SK-N-SH (cell line): Measurements from ENCODE around the gene RNF44. TPM values are rescaled to one million over a fixed set of nuclear protein-coding genes. Genes with fewer than 3 reads are reported as not detected.

Experiments
- CTCF ChIA-PET: fragments of 300-600, 350-600 bp; formaldehyde crosslinking; extraction: SDS; loops from one replicate; lab custom pipeline; 2021; lab: Yijun Ruan, JAX
- POLR2A ChIA-PET: fragments of 350-600 bp; sonication (Branson Sonifier 250); formaldehyde crosslinking; extraction: SDS; loops from one replicate; lab custom pipeline; 2020; ENCODE audit warnings: antibody characterized with exemption, inconsistent platforms; lab: Yijun Ruan, JAX
- DNase-seq: peaks from one replicate; pipeline ENCODE4 v3.0.0; 2012
- H2AFZ ChIP-seq: fragments of 200-600 bp; sonication (generic); 2 replicates; pipeline ENCODE4 v1.8.1; 2016; ENCODE audit warnings: antibody characterized with exemption, mild to moderate bottlenecking, low read depth
- H3F3A ChIP-seq: fragments of 200-600 bp; sonication (generic); replicated peaks from 2 replicates; pipeline ENCODE3; 2016; ENCODE audit warnings: antibody characterized with exemption, mild to moderate bottlenecking; ENCODE audit not compliant: insufficient read depth
- H3K27ac ChIP-seq, 2 experiments: fragments of 200-500 bp in 1 of 2; fragments of 200-600 bp in 1 of 2; sonication (Bioruptor generic) in 1 of 2; sonication (generic), shearing (Covaris generic) in 1 of 2; 2 replicates each; pipeline versions ENCODE4 v1.5.1 to v1.6.1; 2014 to 2016; ENCODE audit warnings: low read depth in 2 of 2, inconsistent platforms in 1 of 2, low read length in 1 of 2, mild to moderate bottlenecking in 1 of 2, mixed read lengths in 1 of 2
- H3K27me3 ChIP-seq: fragments of 200-600 bp; sonication (generic), shearing (Covaris generic); 2 replicates; pipeline ENCODE4 v1.6.1; 2016; ENCODE audit warnings: mixed run types; ENCODE audit not compliant: insufficient read depth
- H3K36me3 ChIP-seq, 2 experiments: fragments of 200-500 bp in 1 of 2; fragments of 200-600 bp in 1 of 2; sonication (Bioruptor generic) in 1 of 2; sonication (generic) in 1 of 2; replicated peaks in 1 of 2; 2 replicates each; pipeline versions ENCODE3 to v1.5.1; 2014 to 2016; ENCODE audit warnings: low read length in 1 of 2, mild to moderate bottlenecking in 1 of 2; ENCODE audit not compliant: insufficient read depth in 2 of 2, control insufficient read depth in 1 of 2
- H3K4me1 ChIP-seq, 2 experiments: fragments of 200-500 bp in 1 of 2; fragments of 200-600 bp in 1 of 2; sonication (Bioruptor generic) in 1 of 2; sonication (generic), shearing (Covaris generic) in 1 of 2; 2 replicates each; pipeline versions ENCODE4 v1.5.1 to v1.6.1; 2014 to 2016; ENCODE audit warnings: low read depth in 1 of 2, low read length in 1 of 2, mixed run types in 1 of 2; ENCODE audit not compliant: insufficient read depth in 2 of 2, control insufficient read depth in 1 of 2
- H3K4me2 ChIP-seq: fragments of 200-600 bp; sonication (generic), shearing (Covaris generic); 2 replicates; pipeline ENCODE4 v1.6.1; 2017; ENCODE audit warnings: mixed run types
- H3K4me3 ChIP-seq, 2 experiments: fragments of 200-500 bp in 1 of 2; fragments of 200-600 bp in 1 of 2; sonication (Bioruptor generic) in 1 of 2; sonication (generic), shearing (Covaris generic) in 1 of 2; 2 replicates each; pipeline versions ENCODE4 v1.5.1 to v1.8.1; 2014 to 2016; ENCODE audit warnings: low read depth in 2 of 2, inconsistent platforms in 1 of 2, low read length in 1 of 2, mild to moderate bottlenecking in 1 of 2, mixed read lengths in 1 of 2, moderate library complexity in 1 of 2
- H3K79me2 ChIP-seq: fragments of 200-600 bp; sonication (generic); 2 replicates; pipeline ENCODE4 v1.8.1; 2017; ENCODE audit warnings: mild to moderate bottlenecking; ENCODE audit not compliant: insufficient read depth
- H3K9ac ChIP-seq: fragments of 200-600 bp; sonication (generic); 2 replicates; pipeline ENCODE4 v1.6.1; 2017; ENCODE audit warnings: mixed run types
- H3K9me2 ChIP-seq: fragments of 200-600 bp; sonication (generic); 2 replicates; pipeline ENCODE4 v1.6.1; 2017; ENCODE audit warnings: mixed run types
- H3K9me3 ChIP-seq: fragments of 200-600 bp; sonication (generic); 2 replicates; pipeline ENCODE4 v1.6.1; 2017; ENCODE audit warnings: mixed run types, mild to moderate bottlenecking, moderate library complexity
- H4K20me1 ChIP-seq: fragments of 200-600 bp; sonication (generic); 2 replicates; pipeline ENCODE4 v1.6.1; 2017; ENCODE audit warnings: mild to moderate bottlenecking, mixed run types; ENCODE audit not compliant: insufficient read depth
- EP300 ChIP-seq, 2 experiments: IDR thresholded peaks; 2 replicates each; pipeline versions ENCODE4 v1.4.0 to v1.6.1; 2012; ENCODE audit warnings: borderline replicate concordance in 1 of 2, low read depth in 1 of 2, low read length in 1 of 2
- FOXM1 ChIP-seq: IDR thresholded peaks from 2 replicates; pipeline ENCODE4 v1.4.0; 2012; ENCODE audit warnings: low read depth, mild to moderate bottlenecking
- GATA2 ChIP-seq: sonication (generic); formaldehyde crosslinking; IDR thresholded peaks from 2 replicates; pipeline ENCODE4 v1.5.0; 2020; ENCODE audit warnings: mild to moderate bottlenecking, missing genetic modification reagents
- JUND ChIP-seq: IDR thresholded peaks from 2 replicates; pipeline ENCODE4 v1.4.0; 2012
- MEF2A ChIP-seq: IDR thresholded peaks from 2 replicates; pipeline ENCODE4 v1.4.0; 2012; ENCODE audit warnings: low read depth, borderline replicate concordance
- NRF1 ChIP-seq: IDR thresholded peaks from 2 replicates; pipeline ENCODE4 v1.6.1; 2012; ENCODE audit warnings: low read depth, mild to moderate bottlenecking, low read length
- POLR2AphosphoS5 ChIP-seq: IDR thresholded peaks from 2 replicates; pipeline ENCODE4 v1.6.1; 2012; ENCODE audit warnings: low read depth, low read length
- RFX5 ChIP-seq: IDR thresholded peaks from 2 replicates; pipeline ENCODE4 v1.6.1; 2012; ENCODE audit warnings: mild to moderate bottlenecking, improper control_type of control experiment, low read length
- TCF12 ChIP-seq: IDR thresholded peaks from 2 replicates; pipeline ENCODE4 v1.4.0; 2012
- YY1 ChIP-seq: IDR thresholded peaks from 2 replicates; pipeline ENCODE4 v1.4.0; 2012; ENCODE audit warnings: low read depth, mild to moderate bottlenecking
- WGBS: methylation state at CpG from one replicate; pipeline ENCODE4 v1.1.6; 2017; ENCODE audit warnings: low lambda C conversion rate; 5-methylcytosine and 5-hydroxymethylcytosine counted together
- polyA plus RNA-seq, 3 experiments: library from polyadenylated mRNA; depleted of rRNA; stranded (reverse); fragments of >200 nt; gene quantifications; 2 replicates each; pipeline ENCODE4 v1.2.3, GENCODE V29; 2012
- TF ChIP-seq, protein P1 (sequence below): fragments of 200-600 bp; sonication (generic); IDR thresholded peaks from 2 replicates; pipeline ENCODE4 v1.6.1; 2017; ENCODE audit warnings: antibody characterized with exemption, mild to moderate bottlenecking, moderate library complexity

The RNF44 gene
- polyA plus RNA-seq, 1 of the 3 experiments (the other 2 are of a cell fraction) = 17.9 TPM

DNA sequence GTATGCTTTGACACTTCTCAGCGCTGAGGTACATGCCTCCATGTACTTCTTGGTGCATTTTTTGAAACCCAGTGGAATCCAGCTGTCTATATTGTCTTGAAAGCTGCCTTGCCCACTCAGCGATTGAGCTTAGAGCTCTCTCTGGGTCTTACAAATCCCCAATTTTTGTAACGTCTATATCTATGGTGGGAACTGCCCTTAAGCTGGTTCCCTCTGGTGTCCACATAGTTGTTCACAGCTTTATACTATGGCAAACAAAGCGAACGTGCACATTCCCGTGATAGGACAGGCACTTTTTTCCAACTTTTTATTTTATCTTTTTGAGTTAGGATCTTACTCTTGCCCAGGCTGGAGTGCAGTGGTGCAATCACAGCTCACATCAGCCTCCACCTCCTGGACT lies 32.8 kb upstream of the RNF44 start:
- Histone ChIP-seq H3K36me3 (no peaks in the 10 kb centered on the region), H3K27ac (no peak overlapping the region), H3K4me1 (no peaks in the 10 kb centered on the region; a peak in 1 of 4 replicates), H3K27me3 (peaks cover 4% of the 10 kb centered on the region; the same call in 1 of the 2 replicates), H3K9ac (no peak overlapping the region), H3K4me3 (no peak overlapping the region), H2AFZ (no peak overlapping the region), H4K20me1 (no peaks in the 10 kb centered on the region), H3K9me2 (no peaks in the 10 kb centered on the region), H3K9me3 (no peaks in the 10 kb centered on the region), H3K79me2 (no peaks in the 10 kb centered on the region), H3F3A (no peaks in the 10 kb centered on the region), H3K4me2 (no peak overlapping the region)
- POLR2A ChIA-PET = no interaction called here
- no peak for TF ChIP-seq FOXM1
- TF ChIP-seq, protein P1, sequence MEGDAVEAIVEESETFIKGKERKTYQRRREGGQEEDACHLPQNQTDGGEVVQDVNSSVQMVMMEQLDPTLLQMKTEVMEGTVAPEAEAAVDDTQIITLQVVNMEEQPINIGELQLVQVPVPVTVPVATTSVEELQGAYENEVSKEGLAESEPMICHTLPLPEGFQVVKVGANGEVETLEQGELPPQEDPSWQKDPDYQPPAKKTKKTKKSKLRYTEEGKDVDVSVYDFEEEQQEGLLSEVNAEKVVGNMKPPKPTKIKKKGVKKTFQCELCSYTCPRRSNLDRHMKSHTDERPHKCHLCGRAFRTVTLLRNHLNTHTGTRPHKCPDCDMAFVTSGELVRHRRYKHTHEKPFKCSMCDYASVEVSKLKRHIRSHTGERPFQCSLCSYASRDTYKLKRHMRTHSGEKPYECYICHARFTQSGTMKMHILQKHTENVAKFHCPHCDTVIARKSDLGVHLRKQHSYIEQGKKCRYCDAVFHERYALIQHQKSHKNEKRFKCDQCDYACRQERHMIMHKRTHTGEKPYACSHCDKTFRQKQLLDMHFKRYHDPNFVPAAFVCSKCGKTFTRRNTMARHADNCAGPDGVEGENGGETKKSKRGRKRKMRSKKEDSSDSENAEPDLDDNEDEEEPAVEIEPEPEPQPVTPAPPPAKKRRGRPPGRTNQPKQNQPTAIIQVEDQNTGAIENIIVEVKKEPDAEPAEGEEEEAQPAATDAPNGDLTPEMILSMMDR = peak; percentile 33
- no peak for DNase-seq
- WGBS = 37% methylated on average over 6 of the region's 6 CpGs
- CTCF ChIA-PET = interaction anchor here (0.8 to 4.9 kb wide), 8 partner anchors 10 to 154 kb away, joined by 3 to 49 read pairs (median 4); partner anchors contain the start of gene CLTB

DNA sequence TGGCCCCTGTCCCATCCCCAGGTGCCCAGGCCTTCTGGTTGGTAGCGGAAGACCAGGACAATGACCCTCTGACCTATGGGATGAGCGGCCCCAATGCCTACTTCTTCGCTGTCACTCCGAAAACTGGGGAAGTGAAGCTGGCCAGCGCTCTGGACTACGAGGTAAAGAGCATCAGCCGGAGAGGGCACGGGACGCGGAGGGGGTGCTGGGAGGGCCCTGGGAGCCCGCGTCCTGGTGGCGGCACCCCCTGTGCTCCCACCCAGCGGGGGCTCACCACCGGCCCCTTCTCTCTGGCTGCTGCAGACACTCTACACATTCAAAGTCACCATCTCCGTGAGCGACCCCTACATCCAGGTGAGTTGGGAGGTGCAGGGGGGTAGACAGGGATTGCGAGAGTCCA lies 31.5 kb upstream of the RNF44 start:
- Histone ChIP-seq H3K27ac (no peak overlapping the region), H3K9me3 (no peaks in the 10 kb centered on the region), H3K4me3 (no peak overlapping the region), H3K9ac (no peak overlapping the region), H2AFZ (no peak overlapping the region), H3K27me3 (peaks cover 4% of the 10 kb centered on the region; the same call in 1 of the 2 replicates), H3K4me2 (no peak overlapping the region), H3K9me2 (no peaks in the 10 kb centered on the region), H3K4me1 (no peaks in the 10 kb centered on the region; a peak in 1 of 4 replicates), H3K79me2 (no peaks in the 10 kb centered on the region), H4K20me1 (no peaks in the 10 kb centered on the region), H3K36me3 (no peaks in the 10 kb centered on the region), H3F3A (no peaks in the 10 kb centered on the region)
- TF ChIP-seq TCF12 = no peak
- no peak for TF ChIP-seq EP300 (IDR thresholded peaks at IDR 0.05; ENCODE audit: borderline replicate concordance in 1 of 2, low read depth in 1 of 2, low read length in 1 of 2)
- no peak for TF ChIP-seq FOXM1
- no peak for TF ChIP-seq NRF1
- no peak for TF ChIP-seq GATA2 (CRISPR knock-in tag)
- TF ChIP-seq JUND = no peak
- no peak for TF ChIP-seq YY1
- 49% methylated on average over 10 of the region's 18 CpGs for WGBS
- CTCF ChIA-PET = interaction anchor here (1.1 to 2.1 kb wide), 2 partner anchors 10 to 152 kb away, joined by 3 to 5 read pairs; no protein-coding TSS in a partner anchor
- no peak for DNase-seq
- POLR2A ChIA-PET = no interaction called here

DNA sequence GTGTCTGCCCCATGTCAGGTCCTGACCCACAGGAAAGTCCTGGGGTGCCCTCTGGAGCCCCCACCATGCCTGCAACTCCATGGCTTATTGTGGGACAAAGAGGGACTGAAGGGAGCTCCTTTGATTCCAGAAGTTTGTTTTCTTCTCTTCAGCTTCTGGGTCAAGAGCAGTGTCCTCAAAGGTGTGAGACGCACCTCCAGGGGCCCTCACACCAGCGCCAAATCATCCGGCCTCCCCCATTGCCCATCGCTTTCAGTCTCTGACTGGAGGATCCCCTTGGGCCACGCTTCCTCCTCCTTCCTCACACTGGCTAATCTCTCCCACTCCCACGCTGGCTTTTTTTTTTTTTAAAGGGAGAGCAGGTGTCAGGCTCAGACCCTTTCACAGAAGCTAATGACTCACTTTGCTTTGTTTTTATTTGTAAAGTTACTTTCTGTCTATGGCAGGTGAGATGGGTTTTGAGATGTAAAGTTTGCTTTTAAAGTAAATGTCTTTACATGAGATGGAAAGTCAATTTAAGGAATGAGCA lies 28.6 kb upstream of the RNF44 start:
- Histone ChIP-seq H4K20me1 (no peaks in the 10 kb centered on the region), H3K9me2 (no peaks in the 10 kb centered on the region), H3K79me2 (no peaks in the 10 kb centered on the region), H3K4me3 (no peak overlapping the region), H3K9me3 (no peaks in the 10 kb centered on the region), H3K9ac (no peak overlapping the region)
- WGBS = 60% methylated on average over 6 of the region's 6 CpGs
- no peak for DNase-seq
- POLR2A ChIA-PET = no interaction called here
- no peak for TF ChIP-seq RFX5
- TF ChIP-seq POLR2AphosphoS5 = no peak
- no peak for TF ChIP-seq MEF2A
- TF ChIP-seq, all 33 proteins: peak for 0
- H3K4me1 ChIP-seq = no peaks in the 10 kb centered on the region
- H2AFZ ChIP-seq = no peak overlapping the region
- no peaks in the 10 kb centered on the region for H3K36me3 ChIP-seq
- H3F3A ChIP-seq = no peaks in the 10 kb centered on the region
- CTCF ChIA-PET = interaction anchor here (1.5 kb wide), 1 partner anchor 149 kb away, joined by 3 read pairs; the partner anchor contains the start of gene CLTB
- H3K4me2 ChIP-seq = no peak overlapping the region
- no peak overlapping the region for H3K27ac ChIP-seq
- H3K27me3 ChIP-seq = no peaks in the 10 kb centered on the region; the same call in 1 of the 2 replicates
